IMR-90 (cell line): Measurements from ENCODE around the gene RBMS3. TPM values are rescaled to one million over a fixed set of nuclear protein-coding genes. Genes with fewer than 3 reads are reported as not detected.

Experiments used
- ATAC-seq: fragments of 200-7000 bp; cut with Tn5 transposase; 2 replicates; pipeline ENCODE4 v1.9.1; 2020; ENCODE audit warnings: low read depth, mild to moderate bottlenecking, moderate library complexity
- BruUV-seq: library from RNA; stranded (reverse); fragments of 400-500 nt; replicated peaks from 2 replicates; lab custom pipeline; 2021; lab: Mats Ljungman, UMichigan
- CTCF ChIA-PET: fragments of 300-600 bp; formaldehyde crosslinking; extraction: SDS; loops from one replicate; lab custom pipeline; 2021; ENCODE audit warnings: antibody characterized with exemption; lab: Yijun Ruan, JAX
- POLR2A ChIA-PET: fragments of 300-600 bp; sonication (Branson Sonifier 250); formaldehyde crosslinking; loops from one replicate; lab custom pipeline; 2022; ENCODE audit warnings: antibody characterized with exemption; ENCODE audit not compliant: unreplicated experiment; lab: Charles Lee
- DNase-seq: peaks from one replicate; pipeline ENCODE4 v3.0.0; 2013
- H2AFZ ChIP-seq: replicated peaks from 2 replicates; pipeline ENCODE3; 2013; ENCODE audit warnings: low read length, mild to moderate bottlenecking; ENCODE audit not compliant: poor library complexity
- H2AK5ac ChIP-seq: 2 replicates; pipeline ENCODE4 v1.6.1; 2013; ENCODE audit warnings: low read depth, low read length, inconsistent platforms
- H2AK9ac ChIP-seq: replicated peaks from 2 replicates; pipeline ENCODE3; 2013; ENCODE audit warnings: mild to moderate bottlenecking, low read depth, low read length, moderate library complexity; ENCODE audit not compliant: poor library complexity
- H2BK120ac ChIP-seq: 2 replicates; pipeline ENCODE4 v1.6.1; 2013; ENCODE audit warnings: low read depth, low read length, inconsistent platforms
- H2BK15ac ChIP-seq: 3 replicates; pipeline ENCODE4 v1.6.1; 2013; ENCODE audit warnings: low read depth, low read length, inconsistent platforms
- H2BK20ac ChIP-seq: 2 replicates; pipeline ENCODE4 v1.6.1; 2013; ENCODE audit warnings: low read depth, mild to moderate bottlenecking, inconsistent platforms, low read length, moderate library complexity
- H2BK5ac ChIP-seq: 2 replicates; pipeline ENCODE4 v1.6.1; 2013; ENCODE audit warnings: mild to moderate bottlenecking, low read depth, low read length, inconsistent platforms; ENCODE audit not compliant: poor library complexity, severe bottlenecking
- H3K14ac ChIP-seq: replicated peaks from 2 replicates; pipeline ENCODE4 v1.6.1; 2013; ENCODE audit warnings: low read depth, low read length, inconsistent platforms
- H3K18ac ChIP-seq: 2 replicates; pipeline ENCODE4 v1.6.1; 2013; ENCODE audit warnings: low read depth, low read length, control low read depth
- H3K23ac ChIP-seq: 2 replicates; pipeline ENCODE4 v1.6.1; 2013; ENCODE audit warnings: low read depth, low read length, inconsistent platforms
- H3K27ac ChIP-seq: 2 replicates; pipeline ENCODE4 v1.5.1; 2013; ENCODE audit warnings: mild to moderate bottlenecking, control low read depth, low read length; ENCODE audit not compliant: insufficient read depth
- H3K27me3 ChIP-seq: 2 replicates; pipeline ENCODE4 v1.6.1; 2013; ENCODE audit warnings: low read length; ENCODE audit not compliant: control insufficient read depth, insufficient read depth
- H3K36me3 ChIP-seq: 2 replicates; pipeline ENCODE4 v1.6.1; 2013; ENCODE audit warnings: low read length, mixed read lengths; ENCODE audit not compliant: control insufficient read depth, insufficient read depth
- H3K4ac ChIP-seq: 2 replicates; pipeline ENCODE4 v1.6.1; 2013; ENCODE audit warnings: low read depth, low read length, inconsistent platforms
- H3K4me1 ChIP-seq: 2 replicates; pipeline ENCODE4 v1.6.1; 2013; ENCODE audit warnings: low read length, mixed read lengths; ENCODE audit not compliant: control insufficient read depth, insufficient read depth
- H3K4me2 ChIP-seq: 2 replicates; pipeline ENCODE4 v1.6.1; 2013; ENCODE audit warnings: low read depth, mild to moderate bottlenecking, control low read depth, low read length, moderate library complexity
- H3K4me3 ChIP-seq: 2 replicates; pipeline ENCODE4 v1.5.1; 2013; ENCODE audit warnings: low read depth, mild to moderate bottlenecking, control low read depth, low read length, moderate library complexity; ENCODE audit not compliant: insufficient read depth
- H3K56ac ChIP-seq: 2 replicates; pipeline ENCODE4 v1.6.1; 2013; ENCODE audit warnings: low read length, inconsistent platforms; ENCODE audit not compliant: insufficient read depth; ENCODE audit errors: extremely low read depth
- H3K79me1 ChIP-seq, 2 experiments: 2 replicates each; pipeline ENCODE4 v1.6.1; 2013; ENCODE audit warnings: low read length in 2 of 2, inconsistent platforms in 1 of 2, low read depth in 1 of 2
- H3K9ac ChIP-seq: 2 replicates; pipeline ENCODE4 v1.6.1; 2013; ENCODE audit warnings: low read depth, low read length, control low read depth
- H3K9me1 ChIP-seq: 2 replicates; pipeline ENCODE4 v1.6.1; 2013; ENCODE audit warnings: low read length, inconsistent platforms; ENCODE audit not compliant: insufficient read depth
- H3K9me3 ChIP-seq: 2 replicates; pipeline ENCODE4 v1.6.1; 2013; ENCODE audit warnings: low read length; ENCODE audit not compliant: control insufficient read depth, insufficient read depth
- H4K20me1 ChIP-seq: 2 replicates; pipeline ENCODE4 v1.6.1; 2013; ENCODE audit warnings: low read length, inconsistent platforms; ENCODE audit not compliant: insufficient read depth
- H4K5ac ChIP-seq: 2 replicates; pipeline ENCODE4 v1.6.1; 2013; ENCODE audit warnings: mild to moderate bottlenecking, low read depth, low read length, control low read depth
- H4K8ac ChIP-seq, 2 experiments: 2 replicates each; pipeline ENCODE4 v1.6.1; 2013; ENCODE audit warnings: low read depth in 2 of 2, low read length in 2 of 2, control low read depth in 1 of 2, inconsistent platforms in 1 of 2
- H4K91ac ChIP-seq: 2 replicates; pipeline ENCODE4 v1.6.1; 2013; ENCODE audit warnings: low read depth, low read length, inconsistent platforms; ENCODE audit not compliant: insufficient read depth
- CEBPB ChIP-seq: IDR thresholded peaks from 2 replicates; pipeline ENCODE4 v1.6.1; 2012; ENCODE audit warnings: low read depth, low read length, improper control_type of control experiment
- CHD1 ChIP-seq: IDR thresholded peaks from 2 replicates; pipeline ENCODE4 v1.6.1; 2012; ENCODE audit warnings: low read depth, low read length, improper control_type of control experiment
- FOS ChIP-seq: fragments of 150-350 bp; IDR thresholded peaks from 2 replicates; pipeline ENCODE4 v1.6.1; 2016; ENCODE audit warnings: low read depth, low read length
- MAZ ChIP-seq: IDR thresholded peaks from 2 replicates; pipeline ENCODE4 v1.6.1; 2012; ENCODE audit warnings: low read depth, mild to moderate bottlenecking, low read length, improper control_type of control experiment, moderate library complexity, borderline replicate concordance
- MXI1 ChIP-seq: IDR thresholded peaks from 2 replicates; pipeline ENCODE4 v1.6.1; 2012; ENCODE audit warnings: low read depth, mild to moderate bottlenecking, low read length, moderate library complexity, borderline replicate concordance
- NFE2L2 ChIP-seq: fragments of 150-350 bp; IDR thresholded peaks from 2 replicates; pipeline ENCODE4 v1.6.1; 2016; ENCODE audit warnings: low read depth, mild to moderate bottlenecking, low read length
- POLR2A ChIP-seq: IDR thresholded peaks from 2 replicates; pipeline ENCODE4 v1.6.1; 2012; ENCODE audit warnings: mild to moderate bottlenecking, low read depth, low read length
- RAD21 ChIP-seq: IDR thresholded peaks from 2 replicates; pipeline ENCODE4 v1.6.1; 2012; ENCODE audit warnings: low read length, improper control_type of control experiment
- SMC3 ChIP-seq: fragments of 150-350 bp; IDR thresholded peaks from 2 replicates; pipeline ENCODE4 v1.6.1; 2016; ENCODE audit warnings: low read depth, mild to moderate bottlenecking, antibody characterized with exemption, low read length, moderate library complexity
- WGBS, 2 experiments: methylation state at CpG; one replicate each; pipeline versions ENCODE4 v1.1.5 to v1.1.7; 2013; ENCODE audit warnings: missing lambda C conversion rate in 2 of 2; ENCODE audit not compliant: insufficient read length in 1 of 2; ENCODE audit errors: extremely low coverage in 2 of 2; 5-methylcytosine and 5-hydroxymethylcytosine counted together
- dilution Hi-C: fragments of 300-500 bp; cut with HindIII; formaldehyde crosslinking; loops from one replicate; pipeline ENCODE4 v1.14.3; 2018; ENCODE audit warnings: low sequenced_read_pairs; ENCODE audit not compliant: unreplicated experiment
- in situ Hi-C: fragments of 300-500 bp; cut with MboI; formaldehyde crosslinking; loops from 3 replicates; pipeline ENCODE4 v1.14.3; 2019; ENCODE audit warnings: low sequenced_read_pairs, inconsistent platforms, mixed read lengths
- intact Hi-C: fragments of 100-400 bp; cut with micrococcal nuclease; formaldehyde crosslinking; loops from 2 replicates; pipeline ENCODE4 v1.10.0; 2022
- polyA plus RNA-seq, 3 experiments: library from polyadenylated mRNA; depleted of rRNA; stranded (reverse); fragments of >200 nt; gene quantifications; 2 replicates each; pipeline ENCODE4 v1.2.3, GENCODE V29; 2012; ENCODE audit warnings: low replicate concordance in 1 of 3
- total RNA-seq: library from RNA; depleted of rRNA; stranded (reverse); fragments of >200 nt; gene quantifications from 2 replicates; pipeline ENCODE4 v1.2.3, GENCODE V29; 2012
- TF ChIP-seq, protein P1 (sequence below): conservative IDR thresholded peaks from 2 replicates; pipeline ENCODE4 v1.5.1; 2012; ENCODE audit warnings: mild to moderate bottlenecking, low read depth, low read length, improper control_type of control experiment
- TF ChIP-seq, protein P2 (sequence below): fragments of 150-350 bp; IDR thresholded peaks from 2 replicates; pipeline ENCODE4 v1.6.1; 2017; ENCODE audit warnings: mild to moderate bottlenecking, antibody characterized with exemption, low read length, low read depth
- TF ChIP-seq, protein P3 (sequence below): fragments of 150-350 bp; IDR thresholded peaks from 2 replicates; pipeline ENCODE4 v1.6.1; 2016; ENCODE audit warnings: low read depth, mild to moderate bottlenecking, low read length, moderate library complexity, borderline replicate concordance

Gene RBMS3
- total and polyA plus RNA-seq, 2 of the 4 experiments (the other 2 are of a cell fraction): 15.2 to 127 TPM

GRCh38 chr3:29668233-29668632 lies 387.4 kb downstream of the RBMS3 start:
- H3K9me1 ChIP-seq: no peaks in the 10 kb centered on the region
- ChIA-PET POLR2A (no interaction called here), CTCF (interaction anchor here (0.7 kb wide), 1 partner anchor 123 kb away, joined by 3 read pairs; no protein-coding TSS in a partner anchor)
- DNase-seq (no peak), ATAC-seq (no peak)
- H2BK5ac ChIP-seq: no peak overlapping the region
- intact Hi-C loops (no loop called here), in situ Hi-C loops (no loop called here), dilution Hi-C loops (no loop called here)
- peaks cover 0 to 5% of the 10 kb centered on the region in 2 experiments; a peak in 1 of 4 replicates for H3K79me1 ChIP-seq
- TF ChIP-seq NFE2L2: no peak
- TF ChIP-seq RAD21: no peak
- no peak for TF ChIP-seq POLR2A
- TF ChIP-seq, protein P1, sequence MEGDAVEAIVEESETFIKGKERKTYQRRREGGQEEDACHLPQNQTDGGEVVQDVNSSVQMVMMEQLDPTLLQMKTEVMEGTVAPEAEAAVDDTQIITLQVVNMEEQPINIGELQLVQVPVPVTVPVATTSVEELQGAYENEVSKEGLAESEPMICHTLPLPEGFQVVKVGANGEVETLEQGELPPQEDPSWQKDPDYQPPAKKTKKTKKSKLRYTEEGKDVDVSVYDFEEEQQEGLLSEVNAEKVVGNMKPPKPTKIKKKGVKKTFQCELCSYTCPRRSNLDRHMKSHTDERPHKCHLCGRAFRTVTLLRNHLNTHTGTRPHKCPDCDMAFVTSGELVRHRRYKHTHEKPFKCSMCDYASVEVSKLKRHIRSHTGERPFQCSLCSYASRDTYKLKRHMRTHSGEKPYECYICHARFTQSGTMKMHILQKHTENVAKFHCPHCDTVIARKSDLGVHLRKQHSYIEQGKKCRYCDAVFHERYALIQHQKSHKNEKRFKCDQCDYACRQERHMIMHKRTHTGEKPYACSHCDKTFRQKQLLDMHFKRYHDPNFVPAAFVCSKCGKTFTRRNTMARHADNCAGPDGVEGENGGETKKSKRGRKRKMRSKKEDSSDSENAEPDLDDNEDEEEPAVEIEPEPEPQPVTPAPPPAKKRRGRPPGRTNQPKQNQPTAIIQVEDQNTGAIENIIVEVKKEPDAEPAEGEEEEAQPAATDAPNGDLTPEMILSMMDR: no peak
- TF ChIP-seq SMC3: no peak
- no peak for TF ChIP-seq MXI1
- TF ChIP-seq MAZ: no peak
- TF ChIP-seq CHD1: no peak
- no peak for TF ChIP-seq CEBPB
- no peak for TF ChIP-seq FOS
- TF ChIP-seq, protein P2, sequence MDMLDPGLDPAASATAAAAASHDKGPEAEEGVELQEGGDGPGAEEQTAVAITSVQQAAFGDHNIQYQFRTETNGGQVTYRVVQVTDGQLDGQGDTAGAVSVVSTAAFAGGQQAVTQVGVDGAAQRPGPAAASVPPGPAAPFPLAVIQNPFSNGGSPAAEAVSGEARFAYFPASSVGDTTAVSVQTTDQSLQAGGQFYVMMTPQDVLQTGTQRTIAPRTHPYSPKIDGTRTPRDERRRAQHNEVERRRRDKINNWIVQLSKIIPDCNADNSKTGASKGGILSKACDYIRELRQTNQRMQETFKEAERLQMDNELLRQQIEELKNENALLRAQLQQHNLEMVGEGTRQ: no peak
- TF ChIP-seq, protein P3, sequence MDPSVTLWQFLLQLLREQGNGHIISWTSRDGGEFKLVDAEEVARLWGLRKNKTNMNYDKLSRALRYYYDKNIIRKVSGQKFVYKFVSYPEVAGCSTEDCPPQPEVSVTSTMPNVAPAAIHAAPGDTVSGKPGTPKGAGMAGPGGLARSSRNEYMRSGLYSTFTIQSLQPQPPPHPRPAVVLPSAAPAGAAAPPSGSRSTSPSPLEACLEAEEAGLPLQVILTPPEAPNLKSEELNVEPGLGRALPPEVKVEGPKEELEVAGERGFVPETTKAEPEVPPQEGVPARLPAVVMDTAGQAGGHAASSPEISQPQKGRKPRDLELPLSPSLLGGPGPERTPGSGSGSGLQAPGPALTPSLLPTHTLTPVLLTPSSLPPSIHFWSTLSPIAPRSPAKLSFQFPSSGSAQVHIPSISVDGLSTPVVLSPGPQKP: no peak
- no peak overlapping the region for H3K4me2 ChIP-seq
- no peak overlapping the region for H3K14ac ChIP-seq
- H3K9ac ChIP-seq: no peak overlapping the region
- H3K4ac ChIP-seq: no peak overlapping the region
- no peaks in the 10 kb centered on the region for H3K4me1 ChIP-seq
- H4K5ac ChIP-seq: no peak overlapping the region
- H4K20me1 ChIP-seq: no peaks in the 10 kb centered on the region
- H2BK15ac ChIP-seq: no peak overlapping the region
- H2AK5ac ChIP-seq: no peak overlapping the region
- no peaks in the 10 kb centered on the region for H3K9me3 ChIP-seq
- no peak overlapping the region for H4K8ac ChIP-seq
- H2AFZ ChIP-seq: no peak overlapping the region
- no peak overlapping the region for H3K23ac ChIP-seq
- H2BK20ac ChIP-seq: no peak overlapping the region
- no TSS peak for BruUV-seq
- no peak overlapping the region for H3K18ac ChIP-seq
- no peak overlapping the region for H3K27ac ChIP-seq
- H3K27me3 ChIP-seq: no peaks in the 10 kb centered on the region
- no peak overlapping the region for H4K91ac ChIP-seq
- H2AK9ac ChIP-seq: no peak overlapping the region
- H2BK120ac ChIP-seq: no peak overlapping the region
- no peak overlapping the region for H3K56ac ChIP-seq
- WGBS, 2 experiments: no CpG with 5 or more reads among the region's 2 CpGs
- H3K36me3 ChIP-seq: peaks cover 6% of the 10 kb centered on the region; the same call in 1 of the 2 replicates
- H3K4me3 ChIP-seq: no peak overlapping the region
